Measurements from ENCODE around the gene PRAME. TPM values are rescaled to one million over a fixed set of nuclear protein-coding genes. Genes with fewer than 3 reads are reported as not detected.

Gene PRAME
- total RNA-seq, 1 experiment from 2014 or later = 17.1 TPM

DNA sequence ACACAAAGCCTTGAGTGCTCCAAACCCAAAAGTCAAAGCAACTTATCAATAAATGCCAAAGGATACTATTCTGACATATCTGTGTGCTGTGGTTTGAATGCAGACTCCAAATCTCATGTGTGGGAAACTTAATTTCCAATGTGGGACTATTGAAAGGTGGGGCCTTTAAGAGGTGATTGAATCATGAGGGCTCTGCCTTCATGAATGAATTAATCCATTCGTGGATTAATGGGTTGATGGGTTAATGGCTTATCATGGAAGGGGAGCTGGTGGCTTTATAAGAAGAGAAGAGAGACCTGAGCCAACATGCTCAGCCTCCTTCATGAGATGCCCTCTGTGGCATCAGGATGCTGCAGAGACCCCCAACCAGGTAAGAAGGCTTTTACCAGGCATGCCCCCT lies 22.1 kb downstream of the PRAME start:
- Histone ChIP-seq H3K79me2 (ENCODE audit: low read length) (no peaks in the 10 kb centered on the region), H3K4me3 (ENCODE audit: low read length) (no peak overlapping the region), H3K9ac (ENCODE audit: low read length) (no peak overlapping the region), H4K20me1 (ENCODE audit: low read length) (no peaks in the 10 kb centered on the region), H3F3A (ENCODE audit: low read length, unreplicated experiment) (no peaks in the 10 kb centered on the region), H3K4me2 (ENCODE audit: low read length) (no peak overlapping the region), H3K36me3 (ENCODE audit: low read depth, low read length) (no peaks in the 10 kb centered on the region), H3K27ac (ENCODE audit: low read length) (no peak overlapping the region), H3K9me2 (replicated peaks; ENCODE audit: low read length) (no peaks in the 10 kb centered on the region), H3K27me3 (ENCODE audit: low read length) (no peaks in the 10 kb centered on the region), H2AFZ (ENCODE audit: low read length) (no peak overlapping the region), H3K9me3 (ENCODE audit: low read length) (no peaks in the 10 kb centered on the region), H3K4me1 (ENCODE audit: insufficient read depth, low read length) (no peaks in the 10 kb centered on the region)
- POLR2A ChIA-PET (ENCODE audit: unreplicated experiment) = no interaction called here
- TF ChIP-seq, protein P1, sequence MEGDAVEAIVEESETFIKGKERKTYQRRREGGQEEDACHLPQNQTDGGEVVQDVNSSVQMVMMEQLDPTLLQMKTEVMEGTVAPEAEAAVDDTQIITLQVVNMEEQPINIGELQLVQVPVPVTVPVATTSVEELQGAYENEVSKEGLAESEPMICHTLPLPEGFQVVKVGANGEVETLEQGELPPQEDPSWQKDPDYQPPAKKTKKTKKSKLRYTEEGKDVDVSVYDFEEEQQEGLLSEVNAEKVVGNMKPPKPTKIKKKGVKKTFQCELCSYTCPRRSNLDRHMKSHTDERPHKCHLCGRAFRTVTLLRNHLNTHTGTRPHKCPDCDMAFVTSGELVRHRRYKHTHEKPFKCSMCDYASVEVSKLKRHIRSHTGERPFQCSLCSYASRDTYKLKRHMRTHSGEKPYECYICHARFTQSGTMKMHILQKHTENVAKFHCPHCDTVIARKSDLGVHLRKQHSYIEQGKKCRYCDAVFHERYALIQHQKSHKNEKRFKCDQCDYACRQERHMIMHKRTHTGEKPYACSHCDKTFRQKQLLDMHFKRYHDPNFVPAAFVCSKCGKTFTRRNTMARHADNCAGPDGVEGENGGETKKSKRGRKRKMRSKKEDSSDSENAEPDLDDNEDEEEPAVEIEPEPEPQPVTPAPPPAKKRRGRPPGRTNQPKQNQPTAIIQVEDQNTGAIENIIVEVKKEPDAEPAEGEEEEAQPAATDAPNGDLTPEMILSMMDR (conservative IDR thresholded peaks at IDR 0.05; ENCODE audit: low read depth, low read length) = no peak
- TF ChIP-seq EZH2 (IDR thresholded peaks at IDR 0.05; ENCODE audit: low read length, unreplicated experiment) (no peak), EZH2phosphoT487 (IDR thresholded peaks at IDR 0.05; ENCODE audit: borderline replicate concordance, low read length) (no peak)
- intact Hi-C loops (cut with micrococcal nuclease) = no loop called here
- BruUV-seq (replicated peaks) = no TSS peak
- CTCF ChIA-PET = no interaction called here
- ATAC-seq (no peak), DNase-seq (no peak)

DNA sequence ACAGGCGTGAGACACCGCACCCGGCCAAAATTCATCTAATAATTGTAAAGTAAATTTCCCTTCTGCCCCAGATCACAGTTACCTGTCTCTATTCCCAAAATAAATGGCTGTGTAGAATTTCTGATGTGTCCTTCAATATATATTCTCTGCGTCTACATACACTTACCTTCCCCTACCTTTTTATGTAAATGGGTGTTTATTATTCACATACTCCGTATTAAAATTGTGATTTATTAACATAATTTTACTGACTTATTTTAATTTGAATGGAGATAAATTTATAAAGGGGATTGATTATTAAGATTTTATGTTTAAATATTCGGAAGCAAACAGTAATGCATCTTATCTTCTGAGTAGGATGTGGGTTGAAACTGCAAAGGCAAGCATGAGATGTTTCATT lies 22.6 kb downstream of the PRAME start:
- Histone ChIP-seq H3K4me1 (ENCODE audit: insufficient read depth, low read length) (no peaks in the 10 kb centered on the region), H3K4me2 (ENCODE audit: low read length) (no peak overlapping the region), H3K27me3 (ENCODE audit: low read length) (no peaks in the 10 kb centered on the region), H3K79me2 (ENCODE audit: low read length) (no peaks in the 10 kb centered on the region), H3K9me2 (replicated peaks; ENCODE audit: low read length) (no peaks in the 10 kb centered on the region), H3K9ac (ENCODE audit: low read length) (no peak overlapping the region), H3K4me3 (ENCODE audit: low read length) (no peak overlapping the region), H3K36me3 (ENCODE audit: low read depth, low read length) (no peaks in the 10 kb centered on the region), H4K20me1 (ENCODE audit: low read length) (no peaks in the 10 kb centered on the region), H3F3A (ENCODE audit: low read length, unreplicated experiment) (no peaks in the 10 kb centered on the region), H2AFZ (ENCODE audit: low read length) (no peak overlapping the region), H3K27ac (ENCODE audit: low read length) (no peak overlapping the region), H3K9me3 (ENCODE audit: low read length) (no peaks in the 10 kb centered on the region)
- no peak for DNase-seq
- TF ChIP-seq, protein P1 (conservative IDR thresholded peaks at IDR 0.05; ENCODE audit: low read depth, low read length) = no peak
- TF ChIP-seq EZH2 (IDR thresholded peaks at IDR 0.05; ENCODE audit: low read length, unreplicated experiment) = no peak
- no peak for TF ChIP-seq EZH2phosphoT487 (IDR thresholded peaks at IDR 0.05; ENCODE audit: borderline replicate concordance, low read length)
- no peak for ATAC-seq
- POLR2A ChIA-PET (ENCODE audit: unreplicated experiment) = no interaction called here
- intact Hi-C loops (cut with micrococcal nuclease) = no loop called here
- no TSS peak for BruUV-seq (replicated peaks)
- CTCF ChIA-PET = no interaction called here

DNA sequence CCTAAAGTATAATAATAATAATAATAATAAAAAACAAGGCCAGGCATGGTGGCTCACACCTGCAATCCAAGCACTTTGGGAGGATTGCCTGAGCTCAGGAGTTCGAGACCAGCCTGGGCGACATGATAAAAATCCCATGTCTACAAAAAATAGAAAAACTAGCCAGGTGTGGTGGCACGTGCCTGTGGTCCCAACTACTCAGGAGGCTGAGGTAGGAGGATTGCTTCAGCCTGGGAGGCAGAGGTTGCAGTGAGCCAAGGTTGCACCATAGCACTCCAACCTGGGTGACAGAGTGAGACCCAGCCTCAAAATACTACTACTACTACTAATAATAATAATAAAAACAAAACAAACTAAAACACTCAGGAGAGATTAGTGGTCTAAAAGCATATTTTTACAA lies 23.4 kb downstream of the PRAME start:
- H3K4me3 ChIP-seq (ENCODE audit: low read length) = no peak overlapping the region
- H2AFZ ChIP-seq (ENCODE audit: low read length) = no peak overlapping the region
- no TSS peak for BruUV-seq (replicated peaks)
- H3K4me1 ChIP-seq (ENCODE audit: insufficient read depth, low read length) = no peaks in the 10 kb centered on the region
- no peak for DNase-seq
- POLR2A ChIA-PET (ENCODE audit: unreplicated experiment) = no interaction called here
- no peaks in the 10 kb centered on the region for H3F3A ChIP-seq (ENCODE audit: low read length, unreplicated experiment)
- no peaks in the 10 kb centered on the region for H3K27me3 ChIP-seq (ENCODE audit: low read length)
- no peak overlapping the region for H3K27ac ChIP-seq (ENCODE audit: low read length)
- H3K79me2 ChIP-seq (ENCODE audit: low read length) = no peaks in the 10 kb centered on the region
- H4K20me1 ChIP-seq (ENCODE audit: low read length) = no peaks in the 10 kb centered on the region
- no peak overlapping the region for H3K9ac ChIP-seq (ENCODE audit: low read length)
- no peaks in the 10 kb centered on the region for H3K36me3 ChIP-seq (ENCODE audit: low read depth, low read length)
- intact Hi-C loops (cut with micrococcal nuclease) = no loop called here
- no peak for ATAC-seq
- no peak overlapping the region for H3K4me2 ChIP-seq (ENCODE audit: low read length)
- CTCF ChIA-PET = no interaction called here
- TF ChIP-seq EZH2phosphoT487 (IDR thresholded peaks at IDR 0.05; ENCODE audit: borderline replicate concordance, low read length) (no peak), EZH2 (IDR thresholded peaks at IDR 0.05; ENCODE audit: low read length, unreplicated experiment) (no peak)
- TF ChIP-seq, protein P1 (conservative IDR thresholded peaks at IDR 0.05; ENCODE audit: low read depth, low read length) = no peak
- H3K9me2 ChIP-seq (replicated peaks; ENCODE audit: low read length) = no peaks in the 10 kb centered on the region
- no peaks in the 10 kb centered on the region for H3K9me3 ChIP-seq (ENCODE audit: low read length)
